ENCODE measurements around the gene MRO.
"Not testable (repeated sequence)": the region's sequence is repeated elsewhere in the genome, so short reads cannot be mapped to it uniquely, and the experiment has no call there.

The MRO gene

DNA sequence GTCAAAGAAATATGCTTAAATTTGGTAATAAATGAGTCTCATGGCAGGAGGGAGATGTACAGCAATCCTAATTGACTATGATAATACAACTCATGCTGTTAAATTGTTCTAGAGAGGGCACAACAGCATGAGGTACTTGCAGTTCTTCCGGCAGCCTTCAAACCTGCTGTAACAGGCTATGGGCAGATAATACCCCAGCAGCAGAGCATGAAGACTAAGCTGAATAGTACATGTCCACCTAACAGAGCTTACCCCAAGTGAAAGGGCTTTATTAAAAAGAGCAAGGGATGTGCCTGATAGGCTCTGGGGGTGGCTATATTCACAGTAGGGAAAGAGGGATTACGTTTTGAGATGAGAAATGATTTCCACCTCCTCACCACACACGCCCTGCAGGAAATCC lies 28.9 kb downstream of the MRO start:
- no peak for DNase-seq

- no peak for DNase-seq
Observed at GRCh38 chr18:50790241-50790640, 29.6 kb downstream of the MRO start.

GRCh38 chr18:50788284-50788683 lies 31.5 kb downstream of the MRO start:
- DNase-seq: no peak

GRCh38 chr18:50786864-50787263 lies 33.0 kb downstream of the MRO start:
- DNase-seq: no peak

- DNase-seq: no peak
Observed at GRCh38 chr18:50783553-50783952, 36.3 kb downstream of the MRO start.

DNA sequence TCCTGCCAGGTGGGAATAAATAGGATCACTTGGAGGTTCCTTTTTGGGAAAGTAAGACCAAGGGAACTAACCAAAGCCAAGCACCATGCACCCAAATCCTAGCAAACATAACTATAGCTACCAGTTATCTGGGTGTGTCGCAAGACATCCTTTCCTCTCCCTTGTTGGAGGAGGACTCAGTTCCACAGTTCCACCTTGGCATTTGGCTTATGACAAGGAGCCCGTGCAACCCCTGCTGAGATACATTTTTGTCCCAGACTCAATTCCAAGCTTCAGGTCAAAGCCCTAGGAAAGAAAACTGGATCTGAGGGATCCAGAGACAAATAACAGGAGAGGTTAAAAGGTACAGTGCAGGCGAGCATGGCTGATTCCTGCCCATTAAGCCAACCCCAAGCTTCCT lies 40.8 kb downstream of the MRO start:
- DNase-seq: not testable (repeated sequence)

DNA sequence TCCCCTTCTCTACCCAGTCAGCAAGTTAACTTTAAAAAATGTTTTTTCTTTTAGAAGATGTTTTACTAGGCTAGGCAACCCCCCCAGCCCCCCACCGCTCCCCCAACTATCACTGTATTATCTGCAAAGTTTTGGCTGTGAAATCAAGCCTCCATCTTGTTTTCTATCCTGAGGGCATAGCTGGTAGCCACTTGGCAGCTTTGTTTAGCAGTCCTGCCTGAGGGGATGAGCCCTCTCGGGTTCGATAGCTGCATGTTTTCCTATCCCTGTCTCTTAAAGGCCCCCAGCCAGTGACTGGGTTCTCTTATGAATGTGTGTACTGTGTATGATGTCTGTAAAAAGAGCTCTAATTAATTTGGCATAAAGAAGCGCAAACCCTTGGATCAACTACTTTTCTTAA lies 43.4 kb downstream of the MRO start:
- no peak for DNase-seq

DNA sequence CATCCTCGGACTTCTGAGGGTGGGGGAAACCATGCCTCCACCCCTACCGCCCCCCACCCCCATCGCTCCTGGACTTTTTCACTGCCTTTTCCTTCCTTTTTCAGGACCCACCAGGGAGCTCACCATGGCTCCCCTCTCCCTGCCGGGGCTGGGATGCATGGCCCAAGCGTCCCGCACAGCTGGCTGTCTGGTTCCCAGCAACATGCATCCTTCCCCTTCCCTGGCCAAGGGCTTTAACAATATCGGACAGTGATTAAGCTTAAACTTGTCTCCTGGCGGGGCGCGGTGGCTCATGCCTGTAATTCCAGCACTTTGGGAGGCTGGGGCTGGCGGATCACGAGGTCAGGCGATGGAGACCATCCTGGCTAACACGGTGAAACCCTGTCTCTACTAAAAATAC lies 44.1 kb downstream of the MRO start:
- no peak for DNase-seq

DNA sequence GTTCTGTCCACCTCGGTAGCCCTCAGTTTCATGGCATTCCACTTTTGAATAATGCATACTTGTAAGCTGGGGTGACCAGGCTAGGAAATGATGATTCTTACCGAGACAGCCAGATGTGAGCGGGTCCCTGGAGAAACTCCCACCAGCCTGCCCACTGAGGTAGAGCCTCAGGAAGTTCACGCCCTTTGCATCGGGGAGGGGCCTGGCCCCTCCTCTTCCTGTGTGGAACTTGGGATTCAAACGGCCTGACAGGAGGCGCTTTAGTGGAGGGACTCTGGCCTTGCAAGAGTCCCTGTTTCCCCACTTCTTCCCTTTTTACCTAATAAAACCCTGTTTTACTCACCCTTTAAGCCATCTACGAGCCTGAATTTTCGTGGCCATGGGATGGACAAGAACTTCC lies 44.6 kb downstream of the MRO start:
- DNase-seq: no peak

DNA sequence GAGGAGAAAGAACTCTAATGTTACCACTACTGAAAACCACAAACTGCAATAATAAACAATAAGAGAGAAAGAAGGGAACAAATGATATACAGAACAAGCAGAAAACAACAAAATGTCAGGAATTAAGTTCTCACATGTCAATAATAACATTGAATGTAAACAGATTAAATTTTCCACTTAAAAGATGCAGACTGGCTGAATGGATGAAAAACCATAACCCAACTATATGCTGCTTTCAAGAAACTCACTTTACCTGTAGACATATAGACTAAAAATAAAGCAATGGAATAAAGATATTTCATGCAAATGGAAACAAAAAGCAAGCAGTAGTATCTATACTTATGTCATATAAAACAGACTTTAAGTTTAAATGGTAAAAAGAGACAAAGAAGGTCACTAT lies 50.4 kb downstream of the MRO start:
- no peak for DNase-seq

GRCh38 chr18:50757358-50757757 lies 62.5 kb downstream of the MRO start:
- DNase-seq: no peak

DNA sequence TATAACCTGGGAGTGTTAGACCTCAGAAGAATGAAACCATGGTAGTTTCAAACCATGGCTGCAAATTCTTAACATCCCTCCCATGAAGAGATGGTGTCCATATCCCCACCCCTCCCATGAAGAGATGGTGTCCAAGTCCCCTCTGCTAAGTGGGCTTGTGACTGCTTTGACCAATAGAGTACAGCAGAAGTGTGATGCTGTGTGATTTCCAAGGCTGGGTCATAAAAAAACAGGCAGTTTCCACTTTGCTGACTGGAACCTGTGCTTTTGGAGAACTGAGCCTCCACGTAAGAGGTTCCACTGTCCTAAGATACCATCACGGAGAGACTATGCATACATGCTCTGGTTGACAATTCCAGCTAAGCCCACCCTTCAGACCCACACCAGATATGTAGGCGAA lies 65.5 kb downstream of the MRO start:
- DNase-seq: no peak

DNA sequence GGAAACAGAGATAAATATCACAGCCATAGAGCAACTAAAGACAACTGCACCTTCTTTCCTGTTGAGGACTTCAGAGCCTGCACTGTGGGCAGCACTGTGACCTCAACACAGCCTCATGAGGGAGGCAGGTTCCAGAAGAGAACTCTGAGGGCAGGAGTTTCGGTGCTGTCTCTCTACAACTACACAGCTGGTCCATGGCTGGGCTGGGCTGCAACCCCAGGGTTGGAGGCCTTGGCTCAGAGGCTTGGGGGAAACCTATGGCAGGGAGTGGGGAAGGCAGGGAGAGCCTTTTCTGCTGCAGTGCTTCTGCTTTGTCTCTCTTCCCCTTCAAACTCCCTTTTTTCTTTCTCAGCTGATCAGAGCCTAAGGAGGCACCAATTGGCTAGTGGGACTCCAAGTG lies 66.5 kb downstream of the MRO start:
- DNase-seq: no peak

DNA sequence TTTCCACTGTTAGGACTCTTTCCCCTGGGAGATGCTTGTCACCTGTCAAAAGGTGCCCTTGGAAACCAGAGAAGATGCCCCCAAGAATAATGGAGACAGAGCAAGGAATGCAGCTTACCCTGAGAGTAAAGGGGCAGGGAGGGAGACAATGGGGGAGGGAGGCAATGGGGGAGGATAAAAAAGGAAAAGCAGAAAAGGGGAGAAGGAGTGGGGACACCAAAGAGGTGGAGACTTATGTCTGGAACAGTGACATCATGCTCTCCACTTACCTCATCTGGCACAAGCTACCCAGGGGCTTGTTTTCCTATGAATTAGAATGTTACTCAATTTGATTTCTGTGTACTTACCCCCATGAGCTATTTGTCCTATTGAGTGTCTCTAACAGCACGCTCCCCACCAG lies 67.9 kb downstream of the MRO start:
- DNase-seq: no peak

- DNase-seq: no peak
Observed at GRCh38 chr18:50751490-50751889, 68.3 kb downstream of the MRO start.

- no peak for DNase-seq
Observed at GRCh38 chr18:50750546-50750945, 69.3 kb downstream of the MRO start.

DNA sequence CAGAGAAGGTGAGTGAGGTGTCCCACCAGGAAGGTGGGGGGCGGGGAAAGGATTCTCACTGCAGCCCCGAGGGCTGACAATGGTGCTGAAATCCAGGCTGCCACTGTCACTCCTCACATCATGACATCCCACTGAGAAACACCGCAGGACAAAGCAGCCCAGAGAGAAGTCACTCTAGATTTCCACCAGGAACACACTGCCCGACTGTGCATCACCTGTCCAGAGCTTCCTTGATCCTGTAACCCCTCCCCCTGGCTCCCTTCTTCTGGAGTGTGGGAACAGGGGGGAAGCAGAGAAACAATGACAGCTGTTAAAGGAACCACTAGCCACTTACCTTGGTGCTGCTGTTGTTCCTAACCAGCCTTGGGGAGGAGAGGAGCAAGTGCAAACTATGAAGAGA lies 69.9 kb downstream of the MRO start:
- no peak for DNase-seq

DNA sequence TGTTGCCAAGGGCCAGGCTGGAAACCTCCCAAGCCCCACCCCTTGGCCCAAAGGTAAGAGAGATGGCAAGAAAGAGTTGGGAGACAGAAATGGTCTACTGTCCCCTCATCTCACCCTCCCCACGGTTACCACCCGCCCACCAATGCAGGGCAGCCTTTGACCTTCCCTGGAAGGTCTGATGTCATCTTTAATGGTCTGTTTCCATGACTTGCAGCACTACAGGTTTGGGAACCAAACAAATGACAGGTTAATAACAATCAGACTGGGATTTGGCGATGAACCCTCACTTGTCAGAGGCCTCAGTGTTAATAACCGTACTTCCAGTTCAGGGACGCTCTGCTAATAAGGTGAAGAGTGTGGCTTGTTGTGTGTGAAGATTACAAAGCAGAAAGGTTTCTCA lies 70.4 kb downstream of the MRO start:
- DNase-seq: no peak

- no peak for DNase-seq
Observed at GRCh38 chr18:50748243-50749229, 71.3 kb downstream of the MRO start.

DNA sequence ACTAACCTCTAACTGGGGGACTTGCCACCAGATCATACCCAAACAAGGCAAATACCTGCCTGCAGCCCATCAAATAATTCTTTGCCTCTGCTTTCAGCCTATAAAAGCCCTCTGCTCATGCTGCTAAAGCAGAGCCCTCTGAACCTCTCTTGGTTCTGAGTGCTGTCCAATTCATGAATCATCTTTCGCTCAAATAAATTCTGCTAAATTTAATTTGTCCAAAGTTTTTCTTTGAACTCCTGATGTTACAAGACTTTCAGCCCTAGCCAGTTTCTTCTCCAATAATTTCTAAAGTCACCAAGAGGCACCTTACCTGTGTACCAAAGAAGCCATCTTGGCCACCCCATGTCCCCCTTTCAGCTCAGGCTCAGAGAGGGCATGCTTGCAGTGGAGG lies 72.0 kb downstream of the MRO start:
- no peak for DNase-seq

- no peak for DNase-seq
Observed at GRCh38 chr18:50745945-50746344, 73.9 kb downstream of the MRO start.

Measured in activated gamma-delta T cell (primary cell).